Peyer's patch (tissue), 4 donors: ENCODE measurements around the gene PLXNC1. TPM values are rescaled to one million over a fixed set of nuclear protein-coding genes. Genes with fewer than 3 reads are reported as not detected.

Experiments
- DNase-seq, 3 donors: peaks; one replicate each; pipeline ENCODE4 v3.0.0-alpha.2; 2017 to 2019
- H3K27ac ChIP-seq, 4 donors: fragments of 200-600 bp; sonication (generic); one replicate each; pipeline ENCODE4 v1.5.1; 2016 to 2019
- H3K27me3 ChIP-seq, 2 donors: fragments of 200-600 bp; sonication (generic); one replicate each; pipeline ENCODE4 v1.5.1; 2019
- H3K36me3 ChIP-seq, 3 donors: fragments of 200-600 bp; sonication (generic); one replicate each; pipeline ENCODE4 v1.5.1; 2016 to 2019
- H3K4me1 ChIP-seq, 4 donors: fragments of 200-600 bp; sonication (generic); one replicate each; pipeline ENCODE4 v1.5.1; 2016 to 2019
- H3K4me3 ChIP-seq, 4 donors: fragments of 200-600 bp; sonication (generic); 1 replicate in 3 of 4; 2 replicates in 1 of 4; pipeline ENCODE4 v1.5.1; 2016 to 2019; ENCODE audit warnings: mild to moderate bottlenecking in 1 of 4
- H3K9me3 ChIP-seq, 4 donors: fragments of 200-600 bp; sonication (generic); one replicate each; pipeline ENCODE4 v1.5.1; 2016 to 2019; ENCODE audit warnings: mild to moderate bottlenecking in 1 of 4
- POLR2A ChIP-seq, 2 donors: fragments of 450-650 bp; IDR thresholded peaks; one replicate each; pipeline ENCODE4 v1.5.1; 2017; ENCODE audit warnings: antibody characterized with exemption in 2 of 2, mild to moderate bottlenecking in 2 of 2, moderate library complexity in 2 of 2
- total RNA-seq, 4 donors: library from RNA; depleted of rRNA; stranded (reverse); fragments of >200 nt; gene quantifications; one replicate each; pipeline ENCODE4 v1.1.0, GENCODE V29; 2016
- TF ChIP-seq, protein P1 (sequence below), 6 experiments: fragments of 450-650 bp in 4 of 6; fragments of 200-600 bp in 2 of 6; sonication (generic) in 1 of 6; IDR thresholded peaks; one replicate each; pipeline ENCODE4 v1.5.1; 2017 to 2019; ENCODE audit warnings: antibody characterized with exemption in 6 of 6, mild to moderate bottlenecking in 3 of 6, moderate library complexity in 1 of 6

The PLXNC1 gene
- total RNA-seq, 4 donors from 2014 or later = 0.88 to 21.5 (median 5.1) TPM

DNA sequence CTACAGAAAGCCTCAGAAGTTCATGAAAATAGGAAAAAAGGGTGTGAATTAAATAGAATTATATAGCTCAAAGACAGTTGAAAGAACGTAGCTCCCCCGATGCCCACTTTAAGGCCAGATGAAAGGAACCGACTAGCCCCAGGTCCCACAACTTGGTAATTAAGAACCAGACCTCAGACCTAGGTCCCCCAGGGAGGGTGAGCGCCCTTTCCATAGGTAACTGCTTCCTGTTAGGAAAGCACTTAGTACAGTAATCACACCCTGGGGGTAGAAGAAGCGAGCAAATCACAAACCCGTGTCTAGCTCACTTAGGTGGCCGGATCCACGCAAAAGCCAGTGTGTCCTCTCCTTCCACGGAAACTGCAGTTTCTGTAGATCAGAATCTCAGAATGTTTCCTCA, 77.1 kb downstream of the PLXNC1 start:
- Histone ChIP-seq H3K27me3 (no peaks in the 10 kb centered on the region), H3K4me1 (peaks cover 0 to 3% (median 0%) of the 10 kb centered on the region in 4 donors), H3K27ac (no peak overlapping the region), H3K36me3 (no peaks in the 10 kb centered on the region), H3K4me3 (no peak overlapping the region), H3K9me3 (no peaks in the 10 kb centered on the region)
- no peak for TF ChIP-seq POLR2A (IDR thresholded peaks at IDR 0.05)
- TF ChIP-seq, protein P1, sequence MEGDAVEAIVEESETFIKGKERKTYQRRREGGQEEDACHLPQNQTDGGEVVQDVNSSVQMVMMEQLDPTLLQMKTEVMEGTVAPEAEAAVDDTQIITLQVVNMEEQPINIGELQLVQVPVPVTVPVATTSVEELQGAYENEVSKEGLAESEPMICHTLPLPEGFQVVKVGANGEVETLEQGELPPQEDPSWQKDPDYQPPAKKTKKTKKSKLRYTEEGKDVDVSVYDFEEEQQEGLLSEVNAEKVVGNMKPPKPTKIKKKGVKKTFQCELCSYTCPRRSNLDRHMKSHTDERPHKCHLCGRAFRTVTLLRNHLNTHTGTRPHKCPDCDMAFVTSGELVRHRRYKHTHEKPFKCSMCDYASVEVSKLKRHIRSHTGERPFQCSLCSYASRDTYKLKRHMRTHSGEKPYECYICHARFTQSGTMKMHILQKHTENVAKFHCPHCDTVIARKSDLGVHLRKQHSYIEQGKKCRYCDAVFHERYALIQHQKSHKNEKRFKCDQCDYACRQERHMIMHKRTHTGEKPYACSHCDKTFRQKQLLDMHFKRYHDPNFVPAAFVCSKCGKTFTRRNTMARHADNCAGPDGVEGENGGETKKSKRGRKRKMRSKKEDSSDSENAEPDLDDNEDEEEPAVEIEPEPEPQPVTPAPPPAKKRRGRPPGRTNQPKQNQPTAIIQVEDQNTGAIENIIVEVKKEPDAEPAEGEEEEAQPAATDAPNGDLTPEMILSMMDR (IDR thresholded peaks at IDR 0.05) = no peak
- DNase-seq = no peak

DNA sequence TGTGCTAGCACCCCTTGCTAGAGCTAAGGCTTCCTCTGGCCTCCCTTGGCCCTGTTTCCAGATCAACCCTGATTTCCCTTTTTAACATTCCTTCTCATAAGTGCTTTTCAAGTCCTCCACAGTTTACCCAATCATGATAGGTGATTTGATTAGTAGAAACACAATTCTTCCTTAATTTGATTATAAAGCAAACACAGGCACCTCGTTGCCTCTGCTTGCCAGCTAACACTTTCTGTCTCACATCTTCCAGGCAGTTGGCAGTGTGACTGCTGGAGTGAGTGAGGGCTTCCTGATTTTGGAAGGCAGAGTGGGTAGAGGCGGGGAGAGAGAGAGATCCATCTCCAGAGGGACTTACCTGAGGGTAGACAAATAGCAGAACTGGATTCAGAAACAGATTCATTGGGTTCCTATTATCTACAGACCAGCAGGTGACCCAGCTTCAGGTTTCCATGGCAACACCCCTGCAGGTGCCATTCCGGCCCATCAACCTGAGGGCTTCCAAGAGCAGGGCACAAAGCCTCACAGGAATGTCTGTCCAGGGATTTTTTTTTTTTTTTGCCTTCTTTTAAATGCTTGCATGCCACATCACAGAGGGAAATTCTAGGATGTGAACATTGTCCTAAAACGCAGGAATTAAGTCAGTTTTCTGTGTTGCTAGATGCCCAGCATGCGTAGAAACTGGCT, 77.7 kb downstream of the PLXNC1 start:
- Histone ChIP-seq H3K27ac (no peak overlapping the region), H3K4me3 (no peak overlapping the region), H3K9me3 (no peaks in the 10 kb centered on the region), H3K4me1 (peaks cover 0 to 3% (median 0%) of the 10 kb centered on the region in 4 donors), H3K36me3 (no peaks in the 10 kb centered on the region), H3K27me3 (no peaks in the 10 kb centered on the region)
- TF ChIP-seq POLR2A (IDR thresholded peaks at IDR 0.05) = no peak
- TF ChIP-seq, protein P1 (IDR thresholded peaks at IDR 0.05) = no peak
- DNase-seq = no peak

DNA sequence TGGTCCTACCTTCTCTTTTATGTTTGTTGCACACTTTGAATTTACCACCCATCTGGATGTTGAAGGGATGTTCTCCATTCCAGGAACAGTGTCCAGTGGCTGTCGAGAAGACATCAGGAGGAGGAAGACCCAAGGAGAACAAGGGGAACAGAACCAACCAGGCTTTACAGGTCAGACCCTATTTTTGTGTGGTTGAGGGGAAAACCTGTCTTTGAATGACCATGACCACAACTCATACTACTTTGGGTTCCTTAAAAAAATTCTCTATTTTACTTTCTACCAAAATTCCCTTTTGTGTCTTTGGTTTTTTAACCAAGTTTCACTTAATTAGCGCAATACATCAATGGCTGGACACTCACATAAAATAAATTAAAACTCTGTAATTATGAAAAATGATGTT, 78.7 kb downstream of the PLXNC1 start:
- Histone ChIP-seq H3K4me3 (no peak overlapping the region), H3K36me3 (no peaks in the 10 kb centered on the region), H3K4me1 (no peaks in the 10 kb centered on the region), H3K27me3 (no peaks in the 10 kb centered on the region), H3K27ac (no peak overlapping the region), H3K9me3 (no peaks in the 10 kb centered on the region)
- TF ChIP-seq, protein P1 (IDR thresholded peaks at IDR 0.05) = no peak
- no peak for TF ChIP-seq POLR2A (IDR thresholded peaks at IDR 0.05)
- DNase-seq = no peak

DNA sequence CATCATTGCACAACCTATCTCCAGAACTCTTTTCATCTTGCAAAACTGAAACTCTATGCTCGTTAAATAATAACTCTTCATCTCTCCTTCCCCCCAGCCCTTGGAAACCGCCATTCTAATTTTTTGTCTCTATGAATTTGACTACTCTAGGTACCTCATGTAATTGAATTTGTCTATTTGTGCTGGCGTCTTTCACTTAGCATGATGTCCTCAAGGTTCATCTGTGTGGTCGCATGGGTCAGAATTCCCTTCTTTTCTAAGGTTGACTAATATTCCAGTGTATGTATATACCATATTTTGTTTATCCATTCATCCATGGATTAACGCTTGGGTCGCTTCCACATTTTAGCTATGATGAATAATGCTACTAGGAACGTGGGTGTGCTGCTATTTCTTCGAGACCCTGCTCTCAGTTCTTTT, 80.1 kb downstream of the PLXNC1 start:
- TF ChIP-seq, protein P1 (IDR thresholded peaks at IDR 0.05) = no peak
- no peak for TF ChIP-seq POLR2A (IDR thresholded peaks at IDR 0.05)
- H3K4me3 ChIP-seq = no peak overlapping the region
- H3K27ac ChIP-seq = no peak overlapping the region
- no peak for DNase-seq
- H3K9me3 ChIP-seq = no peaks in the 10 kb centered on the region
- H3K4me1 ChIP-seq = no peaks in the 10 kb centered on the region
- no peaks in the 10 kb centered on the region for H3K27me3 ChIP-seq
- H3K36me3 ChIP-seq = no peaks in the 10 kb centered on the region

DNA sequence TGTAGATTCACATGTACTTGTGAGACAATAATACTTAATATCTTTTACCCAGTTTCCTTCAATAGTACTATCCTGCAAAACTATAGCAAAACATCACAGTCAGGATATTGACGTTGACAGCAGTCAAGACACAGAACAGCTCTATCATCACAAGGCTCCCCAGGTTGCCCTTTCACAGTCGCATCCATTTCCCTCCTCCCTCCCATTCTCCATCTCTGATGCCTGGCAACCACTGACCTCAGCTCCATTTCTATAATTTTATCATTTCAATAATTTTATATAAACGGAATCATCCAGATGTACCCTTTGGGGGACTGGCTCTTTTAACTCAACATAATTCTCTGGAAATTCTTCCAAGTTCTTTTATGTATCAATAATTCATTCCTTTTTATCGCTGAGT, 81.5 kb downstream of the PLXNC1 start:
- Histone ChIP-seq H3K27ac (no peak overlapping the region), H3K27me3 (no peaks in the 10 kb centered on the region), H3K4me1 (no peaks in the 10 kb centered on the region), H3K9me3 (no peaks in the 10 kb centered on the region), H3K36me3 (no peaks in the 10 kb centered on the region), H3K4me3 (no peak overlapping the region)
- DNase-seq = no peak
- TF ChIP-seq POLR2A (IDR thresholded peaks at IDR 0.05) = no peak
- TF ChIP-seq, protein P1 (IDR thresholded peaks at IDR 0.05) = no peak
